ENCODE data around the gene STRBP. TPM values are rescaled to one million over a fixed set of nuclear protein-coding genes. Genes with fewer than 3 reads are reported as not detected.

STRBP gene
- total and polyA plus RNA-seq, 9 of the 15 experiments (the other 6 are each of a cell fraction or from before 2014, with no cell fraction given), result 27.7 to 84.0 (median 70.2) TPM

- ChIA-PET CTCF (ENCODE audit: low intra/inter-chr PET ratio) (interaction anchor here (0.6 kb wide), 1 partner anchor 1948 kb away, joined by 3 read pairs; no protein-coding TSS in a partner anchor), POLR2A (no interaction called here)
- no peak for ATAC-seq
- no peak overlapping the region for H3K27ac ChIP-seq (ENCODE audit: extremely low read depth, low read depth, low read length)
- no peaks in the 10 kb centered on the region for H3K79me2 ChIP-seq (ENCODE audit: control insufficient read depth, insufficient read depth, low read length)
- TF ChIP-seq HMGXB4 (CRISPR knock-in tag; IDR thresholded peaks at IDR 0.05) (no peak), PTRF (tag; IDR thresholded peaks at IDR 0.05) (no peak), CCNT2 (IDR thresholded peaks at IDR 0.05; ENCODE audit: borderline replicate concordance, extremely low read depth, insufficient read length, low read depth, low read length) (no peak), ESRRA (IDR thresholded peaks at IDR 0.05; ENCODE audit: borderline replicate concordance, low read depth) (no peak), ZNF431 (CRISPR knock-in tag; IDR thresholded peaks at IDR 0.05) (no peak), ZNF408 (CRISPR knock-in tag; IDR thresholded peaks at IDR 0.05; ENCODE audit: low read depth) (no peak), FOXP1 (CRISPR knock-in tag; IDR thresholded peaks at IDR 0.05) (no peak), TCF3 (CRISPR knock-in tag; IDR thresholded peaks at IDR 0.05) (no peak), CREB1 (IDR thresholded peaks at IDR 0.05) (no peak), CREB1 (CRISPR knock-in tag; IDR thresholded peaks at IDR 0.05) (no peak), BMI1 (IDR thresholded peaks at IDR 0.05; ENCODE audit: low read length) (no peak), MLX (CRISPR knock-in tag; conservative IDR thresholded peaks at IDR 0.05) (no peak), MXI1 (IDR thresholded peaks at IDR 0.05; ENCODE audit: low read depth, low read length) (no peak), CC2D1A (IDR thresholded peaks at IDR 0.05) (no peak), XRCC3 (IDR thresholded peaks at IDR 0.05) (no peak), ZNF561 (CRISPR knock-in tag; conservative IDR thresholded peaks at IDR 0.05) (no peak), KHSRP (IDR thresholded peaks at IDR 0.05) (no peak), IRF9 (tag; IDR thresholded peaks at IDR 0.05) (no peak)
- H3K9me1 ChIP-seq (ENCODE audit: control insufficient read depth, insufficient read depth, low read length), result no peaks in the 10 kb centered on the region
- no peak for FAIRE-seq
- H2AFZ ChIP-seq (ENCODE audit: low read depth, low read length), result no peak overlapping the region
- no peaks in the 10 kb centered on the region for H3K9me3 ChIP-seq (replicated peaks; ENCODE audit: control insufficient read depth, insufficient read depth, low read depth, low read length)
- no peak overlapping the region for H3K4me3 ChIP-seq
- intact Hi-C loops (cut with micrococcal nuclease) (no loop called here), in situ Hi-C loops (cut with MboI) (no loop called here)
- 96% methylated on average over 3 of the region's 3 CpGs for WGBS (ENCODE audit: insufficient coverage, low coverage, missing lambda C conversion rate)
- no peaks in the 10 kb centered on the region for H3K27me3 ChIP-seq (ENCODE audit: control insufficient read depth in 2 of 2, insufficient read depth in 2 of 2, low read length in 2 of 2)
- H3K4me1 ChIP-seq (replicated peaks in 1 of 2; ENCODE audit: control insufficient read depth in 2 of 2, insufficient read depth in 2 of 2, low read length in 2 of 2), result no peaks in the 10 kb centered on the region
- peaks cover 56% of the 10 kb centered on the region for H3K36me3 ChIP-seq (ENCODE audit: control insufficient read depth, insufficient read depth, low read length)
- DNase-seq (ENCODE audit: extremely low read depth in 1 of 4, low spot score in 3 of 4), result no peak
- H4K20me1 ChIP-seq (replicated peaks; ENCODE audit: control insufficient read depth, insufficient read depth, low read length), result no peaks in the 10 kb centered on the region
- H3K9ac ChIP-seq (ENCODE audit: insufficient read depth in 1 of 2, low read depth in 2 of 2, low read length in 2 of 2), result no peak overlapping the region
- BruUV-seq (replicated peaks), result no TSS peak
- no peak overlapping the region for H3K4me2 ChIP-seq (ENCODE audit: insufficient read depth, low read length)
These were observed 168.8 kb downstream of the STRBP start for GRCh38 chr9:123099548-123099947.

Measured in K562 (cell line).